GM21367 (cell line): Measurements from ENCODE around the gene TEX13B.

Source experiments
- ATAC-seq: cut with Tn5 transposase; IDR thresholded peaks from one replicate; pipeline ENCODE4 v1.9.1; 2021; ENCODE audit not compliant: unreplicated experiment

The TEX13B gene

DNA sequence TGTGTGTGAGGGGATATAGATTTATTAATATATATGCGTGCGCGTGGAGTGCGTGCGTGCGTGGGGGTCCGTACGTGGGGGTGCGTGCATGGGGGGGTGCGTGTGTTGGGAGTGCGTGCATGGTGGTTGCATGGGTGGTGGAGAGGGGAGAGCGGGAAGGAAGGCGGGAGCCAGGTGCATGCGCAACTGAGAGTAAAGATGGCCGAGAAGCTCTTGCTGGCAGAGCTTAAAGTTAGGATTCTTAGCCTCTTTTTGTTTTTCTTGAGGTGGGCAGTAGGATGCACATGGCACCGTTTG, 45.8 kb downstream of the TEX13B start:
- no peak for ATAC-seq

DNA sequence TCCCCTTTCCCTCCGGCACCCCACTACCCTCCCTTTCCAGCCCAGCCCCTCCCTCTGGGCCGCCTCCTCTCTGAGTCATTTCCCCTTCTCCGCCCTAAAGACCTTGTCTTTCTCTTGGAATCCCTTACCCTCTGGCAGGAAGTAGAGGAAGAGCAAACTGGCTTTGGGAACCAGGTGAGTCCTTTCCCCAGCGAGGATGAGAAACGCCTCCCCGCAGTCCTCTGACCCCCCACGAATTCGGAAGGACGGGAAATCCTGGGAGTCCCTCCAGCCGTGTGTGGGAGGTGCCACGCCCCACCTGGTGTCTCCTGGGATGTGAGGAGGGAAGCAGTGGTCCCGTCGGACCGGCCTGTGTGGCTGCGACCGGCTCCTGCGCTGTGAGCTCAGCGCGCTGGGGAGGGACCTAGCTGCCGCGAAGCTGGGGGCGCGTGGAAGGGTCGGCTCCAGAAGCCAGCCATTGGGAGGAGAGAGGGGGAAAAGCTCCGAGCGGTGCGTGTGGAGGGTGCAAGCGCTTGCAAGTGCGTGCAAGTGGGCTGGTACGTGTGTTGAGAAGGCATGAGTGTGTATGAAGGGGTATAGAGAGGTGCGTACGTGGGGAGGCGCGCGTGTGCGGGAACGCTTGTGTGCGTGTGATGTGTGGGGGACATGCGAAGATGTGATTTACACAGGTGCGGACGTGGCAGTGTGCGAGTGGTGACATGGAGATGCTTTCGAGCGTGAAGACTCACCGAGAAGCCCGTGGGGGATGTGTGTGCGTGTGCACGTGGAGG, 46.3 kb downstream of the TEX13B start:
- no peak for ATAC-seq

GRCh38 chrX:107935200-107935599, 47.0 kb downstream of the TEX13B start:
- ATAC-seq: no peak

DNA sequence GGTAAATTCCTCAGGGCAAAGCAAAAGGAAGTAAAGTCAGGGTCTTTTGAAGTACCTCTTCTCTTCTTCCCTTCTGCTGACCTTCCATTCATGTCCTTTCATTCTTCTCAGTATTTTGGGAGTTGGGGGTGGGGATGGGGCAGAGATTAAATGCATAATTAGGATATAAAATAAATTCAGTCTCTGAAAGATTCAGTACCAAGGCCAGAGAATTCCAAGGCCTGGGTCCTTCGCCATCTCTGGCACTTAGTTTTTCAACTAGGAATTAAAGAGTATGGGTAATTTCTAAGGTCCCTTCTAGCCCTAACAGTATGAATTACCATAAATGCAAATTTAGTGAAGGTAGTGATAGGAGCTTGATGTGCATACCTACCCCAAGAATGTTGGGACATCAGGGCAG, 47.9 kb downstream of the TEX13B start:
- ATAC-seq: no peak
